Measurements from ENCODE around the gene PCTP. TPM values are rescaled to one million over a fixed set of nuclear protein-coding genes. Genes with fewer than 3 reads are reported as not detected.

PCTP gene
- total RNA-seq: 10 to 100 TPM in 1 of 2 donors, 1 to 10 TPM in 1; 8.9 to 11.2 TPM
- 10 to 100 TPM in 1 of 2 donors, 1 to 10 TPM in 1; 4.9 to 16.9 TPM for polyA plus RNA-seq
- long read RNA-seq, donor 1, transcript PCTP-201 (6 exons, 2,044 nt): major isoform, 15 of 26 reads
- long read RNA-seq, donor 1, partial matches to known transcripts: 5 of 26 reads
- long read RNA-seq, donor 1, other reads (novel, unspliced or antisense): 3 of 26 reads
- long read RNA-seq, donor 2, partial matches to known transcripts: 1 of 7 reads
- long read RNA-seq, donor 2, other reads (novel, unspliced or antisense): 2 of 7 reads

DNA sequence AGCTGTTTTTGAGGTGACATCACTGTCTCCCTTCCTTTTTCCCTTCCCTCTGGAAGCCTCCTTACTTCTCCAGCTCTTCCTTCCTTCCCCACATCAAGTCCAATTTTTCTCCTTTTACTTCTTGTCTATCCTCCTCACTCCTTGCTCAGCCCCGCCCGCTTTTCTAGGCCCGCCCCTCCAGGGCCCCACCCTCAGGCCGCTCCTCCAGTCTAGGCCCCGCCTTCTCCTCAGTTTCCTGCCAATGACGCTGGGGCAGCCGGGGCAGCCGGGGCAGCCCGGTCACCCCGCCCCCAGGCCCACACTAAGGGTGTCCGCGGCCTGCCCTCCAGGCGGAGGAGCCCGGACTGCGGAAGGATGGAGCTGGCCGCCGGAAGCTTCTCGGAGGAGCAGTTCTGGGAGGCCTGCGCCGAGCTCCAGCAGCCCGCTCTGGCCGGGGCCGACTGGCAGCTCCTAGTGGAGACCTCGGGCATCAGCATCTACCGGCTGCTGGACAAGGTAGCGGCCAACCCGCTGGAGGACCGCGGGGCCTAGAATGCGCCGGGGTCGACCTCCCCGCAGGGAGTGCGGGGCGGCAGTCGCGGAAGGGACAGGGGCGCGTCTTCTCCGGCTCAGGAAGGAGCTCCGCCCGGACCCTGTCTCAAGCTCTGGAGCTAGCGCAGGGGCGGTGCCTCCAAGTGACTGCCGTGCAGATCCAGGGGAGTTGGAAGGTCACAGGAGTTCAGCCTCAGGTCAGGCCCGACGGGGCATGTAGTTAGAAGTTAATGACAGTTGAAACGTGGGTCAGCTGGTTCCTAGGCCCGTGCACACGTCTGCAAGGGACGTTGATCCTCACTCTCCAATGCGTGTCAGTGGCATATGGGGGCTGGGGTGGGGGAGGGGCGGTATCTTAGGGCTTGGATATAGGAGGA, at the start of gene PCTP:
Gene PCTP, plus strand, starts transcription at position 302 of the 908 bp plus-strand sequence. Its CDS starts 53 bp downstream, at position 355.
- Histone ChIP-seq H3K27ac (ENCODE audit: low read depth in 1 of 2, low read length in 2 of 2) (peak within 1 kb of the TSS in 1 of 2 donors; percentile 55), H3K27me3 (ENCODE audit: control insufficient read depth in 1 of 2, insufficient read depth in 2 of 2, low read length in 1 of 2) (no peaks in the 10 kb centered on the region), H3K4me1 (ENCODE audit: control insufficient read depth in 1 of 2, insufficient read depth in 2 of 2, low read length in 2 of 2) (peaks cover 0 to 8% of the 10 kb centered on the region in 2 donors), H3K36me3 (ENCODE audit: control insufficient read depth in 1 of 2, insufficient read depth in 2 of 2, low read length in 1 of 2) (peaks cover 0 to 2% of the 10 kb centered on the region in 2 donors), H3K9me3 (ENCODE audit: control insufficient read depth, low read length) (no peaks in the 10 kb centered on the region), H3K4me3 (ENCODE audit: low read length in 2 of 2) (peak within 1 kb of the TSS; percentile 38 to 85)
- peak; percentile 98 for DNase-seq
- WGBS, 2 donors: 0 to 1% methylated on average over 52 to 53 of the region's 53 CpGs
- intact Hi-C loops (cut with DNase I): loop anchor here in 1 of 2 donors (5.0 kb wide), 1 partner anchor 329 kb away; the partner anchor contains the start of gene MMD
- ATAC-seq (ENCODE audit: low FRiP score): peak; percentile 99

DNA sequence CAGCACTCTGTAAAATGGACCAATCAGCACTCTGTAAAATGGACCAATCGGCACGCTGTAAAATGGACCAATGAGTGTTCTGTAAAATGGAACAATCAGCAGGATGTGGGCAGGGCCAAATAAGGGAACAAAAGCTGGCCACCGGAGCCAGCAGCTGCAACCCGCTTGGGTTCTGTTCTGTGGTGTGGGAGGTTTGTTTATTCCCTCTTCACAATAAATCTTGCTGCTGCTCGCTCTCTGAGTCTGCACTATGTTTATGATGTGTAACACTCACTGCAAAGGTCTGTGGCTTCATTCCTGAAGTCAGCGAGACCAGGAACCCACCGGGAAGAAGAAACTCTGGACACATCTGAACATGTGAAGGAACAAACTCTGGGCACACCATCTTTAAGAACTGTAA, 48.7 kb upstream of the PCTP start:
- Histone ChIP-seq H3K4me1 (ENCODE audit: control insufficient read depth in 1 of 2, insufficient read depth in 2 of 2, low read length in 2 of 2) (no peaks in the 10 kb centered on the region), H3K36me3 (ENCODE audit: control insufficient read depth in 1 of 2, insufficient read depth in 2 of 2, low read length in 1 of 2) (no peaks in the 10 kb centered on the region), H3K27ac (ENCODE audit: low read depth in 1 of 2, low read length in 2 of 2) (no peak overlapping the region), H3K4me3 (ENCODE audit: low read length in 2 of 2) (no peak overlapping the region), H3K9me3 (ENCODE audit: control insufficient read depth, low read length) (peaks cover 1% of the 10 kb centered on the region), H3K27me3 (ENCODE audit: control insufficient read depth in 1 of 2, insufficient read depth in 2 of 2, low read length in 1 of 2) (no peaks in the 10 kb centered on the region)
- ATAC-seq (ENCODE audit: low FRiP score) (no peak), DNase-seq (no peak)
- intact Hi-C loops (cut with DNase I): no loop called here
- 78 to 79% methylated on average over 7 of the region's 7 CpGs for WGBS, 2 donors

DNA sequence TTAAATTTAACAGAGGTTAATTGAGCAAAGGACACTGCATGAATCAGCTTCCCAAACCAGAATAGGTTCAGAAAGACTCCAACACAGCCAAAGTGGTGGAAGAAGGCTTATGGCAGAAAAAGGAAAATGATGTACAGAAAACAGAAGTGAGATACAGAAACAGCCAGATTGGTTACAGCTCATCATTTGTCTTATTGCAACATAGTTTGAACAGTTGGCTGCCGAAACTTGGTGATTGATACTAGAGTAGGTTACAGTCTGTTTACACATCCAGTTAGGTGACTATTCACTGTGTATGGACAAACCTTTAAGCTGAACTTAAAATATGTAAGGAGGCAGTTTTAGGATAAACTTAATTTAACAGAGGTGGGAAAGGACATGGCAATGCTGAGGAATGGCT, 46.5 kb upstream of the PCTP start:
- Histone ChIP-seq H3K27ac (ENCODE audit: low read depth in 1 of 2, low read length in 2 of 2) (no peak overlapping the region), H3K36me3 (ENCODE audit: control insufficient read depth in 1 of 2, insufficient read depth in 2 of 2, low read length in 1 of 2) (no peaks in the 10 kb centered on the region), H3K9me3 (ENCODE audit: control insufficient read depth, low read length) (peaks cover 1% of the 10 kb centered on the region), H3K27me3 (ENCODE audit: control insufficient read depth in 1 of 2, insufficient read depth in 2 of 2, low read length in 1 of 2) (no peaks in the 10 kb centered on the region), H3K4me1 (ENCODE audit: control insufficient read depth in 1 of 2, insufficient read depth in 2 of 2, low read length in 2 of 2) (peaks cover 0 to 2% of the 10 kb centered on the region in 2 donors), H3K4me3 (ENCODE audit: low read length in 2 of 2) (no peak overlapping the region)
- intact Hi-C loops (cut with DNase I): no loop called here
- WGBS, 2 donors: 76 to 82% methylated on average over 1 of the region's 1 CpG
- DNase-seq (no peak), ATAC-seq (ENCODE audit: low FRiP score) (no peak)

DNA sequence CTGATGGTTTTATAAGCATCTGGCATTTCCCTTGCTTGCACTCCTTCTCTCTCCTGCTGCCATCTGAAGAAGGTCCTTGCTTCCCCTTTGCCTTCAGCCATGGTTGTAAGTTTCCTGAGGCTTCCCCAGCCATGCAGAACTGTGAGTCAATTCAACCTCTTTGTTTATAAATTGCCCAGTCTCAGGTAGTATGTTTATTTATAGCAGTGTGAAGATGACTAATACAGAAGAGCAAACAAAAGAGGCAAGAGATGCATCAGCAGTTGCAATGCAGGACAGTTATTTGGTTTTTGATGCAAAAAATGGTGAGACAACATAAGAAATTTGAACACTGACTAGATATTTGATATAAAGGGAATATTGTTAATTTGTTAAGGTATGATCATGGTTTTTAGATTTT, 45.0 kb upstream of the PCTP start:
- DNase-seq (no peak), ATAC-seq (ENCODE audit: low FRiP score) (no peak)
- Histone ChIP-seq H3K36me3 (ENCODE audit: control insufficient read depth in 1 of 2, insufficient read depth in 2 of 2, low read length in 1 of 2) (no peaks in the 10 kb centered on the region), H3K4me3 (ENCODE audit: low read length in 2 of 2) (no peak overlapping the region), H3K27ac (ENCODE audit: low read depth in 1 of 2, low read length in 2 of 2) (no peak overlapping the region), H3K4me1 (ENCODE audit: control insufficient read depth in 1 of 2, insufficient read depth in 2 of 2, low read length in 2 of 2) (peaks cover 3% of the 10 kb centered on the region in 2 donors), H3K27me3 (ENCODE audit: control insufficient read depth in 1 of 2, insufficient read depth in 2 of 2, low read length in 1 of 2) (no peaks in the 10 kb centered on the region), H3K9me3 (ENCODE audit: control insufficient read depth, low read length) (peaks cover 1% of the 10 kb centered on the region)
- intact Hi-C loops (cut with DNase I): no loop called here

DNA sequence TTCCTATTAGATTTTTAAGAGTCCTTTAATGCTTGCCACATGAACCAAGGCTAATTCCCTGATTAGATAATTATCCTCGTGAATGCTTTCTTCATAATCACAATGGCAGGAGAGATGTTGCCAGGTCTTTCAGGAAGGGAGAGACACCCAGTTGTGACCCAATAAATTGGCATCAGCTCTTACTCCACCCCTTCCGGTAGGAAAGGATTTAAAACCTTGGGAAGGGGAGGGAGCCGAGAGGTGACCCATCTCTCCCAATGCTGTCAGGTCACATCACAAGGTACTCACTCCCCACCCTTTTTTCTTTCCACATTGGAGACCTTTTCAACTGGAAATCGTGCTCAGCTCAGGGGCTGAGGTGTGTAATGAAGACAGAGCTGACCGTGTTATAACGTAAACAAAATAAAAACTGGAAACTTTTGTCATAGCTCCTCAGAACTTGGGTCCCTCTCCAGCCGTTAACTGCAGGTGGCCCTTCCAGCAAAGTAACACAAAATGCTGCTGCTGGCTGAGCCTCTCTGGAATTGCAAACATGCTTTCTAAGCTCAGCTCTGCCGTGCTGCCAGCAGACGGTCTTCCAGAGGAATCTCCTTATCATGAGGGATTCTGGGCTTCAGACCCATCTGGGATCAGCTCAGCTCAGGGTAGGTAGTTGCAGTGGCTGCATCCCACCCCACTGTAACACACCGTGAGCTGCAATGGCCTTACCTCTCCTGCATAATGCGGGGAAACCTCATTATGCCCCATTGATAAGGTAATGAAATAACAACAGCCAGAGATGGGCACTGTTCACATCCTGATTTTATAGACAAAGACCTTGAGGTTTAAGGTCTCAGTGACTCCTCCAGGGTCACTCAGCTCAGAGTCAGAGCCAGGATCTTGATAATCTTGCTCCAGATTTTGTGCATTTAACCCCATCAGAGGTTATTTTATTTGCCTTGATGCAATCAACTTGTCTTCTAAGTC, 43.8 kb upstream of the PCTP start:
- peaks cover 3 to 8% of the 10 kb centered on the region in 2 donors for H3K4me1 ChIP-seq (ENCODE audit: control insufficient read depth in 1 of 2, insufficient read depth in 2 of 2, low read length in 2 of 2)
- DNase-seq: no peak
- ATAC-seq (ENCODE audit: low FRiP score): no peak
- peaks cover under 1% of the 10 kb centered on the region for H3K9me3 ChIP-seq (ENCODE audit: control insufficient read depth, low read length)
- WGBS, 2 donors: 54 to 56% methylated on average over 11 of the region's 11 CpGs
- no peaks in the 10 kb centered on the region for H3K27me3 ChIP-seq (ENCODE audit: control insufficient read depth in 1 of 2, insufficient read depth in 2 of 2, low read length in 1 of 2)
- H3K4me3 ChIP-seq (ENCODE audit: low read length in 2 of 2): no peak overlapping the region
- H3K27ac ChIP-seq (ENCODE audit: low read depth in 1 of 2, low read length in 2 of 2): no peak overlapping the region
- H3K36me3 ChIP-seq (ENCODE audit: control insufficient read depth in 1 of 2, insufficient read depth in 2 of 2, low read length in 1 of 2): no peaks in the 10 kb centered on the region
- intact Hi-C loops (cut with DNase I): no loop called here

DNA sequence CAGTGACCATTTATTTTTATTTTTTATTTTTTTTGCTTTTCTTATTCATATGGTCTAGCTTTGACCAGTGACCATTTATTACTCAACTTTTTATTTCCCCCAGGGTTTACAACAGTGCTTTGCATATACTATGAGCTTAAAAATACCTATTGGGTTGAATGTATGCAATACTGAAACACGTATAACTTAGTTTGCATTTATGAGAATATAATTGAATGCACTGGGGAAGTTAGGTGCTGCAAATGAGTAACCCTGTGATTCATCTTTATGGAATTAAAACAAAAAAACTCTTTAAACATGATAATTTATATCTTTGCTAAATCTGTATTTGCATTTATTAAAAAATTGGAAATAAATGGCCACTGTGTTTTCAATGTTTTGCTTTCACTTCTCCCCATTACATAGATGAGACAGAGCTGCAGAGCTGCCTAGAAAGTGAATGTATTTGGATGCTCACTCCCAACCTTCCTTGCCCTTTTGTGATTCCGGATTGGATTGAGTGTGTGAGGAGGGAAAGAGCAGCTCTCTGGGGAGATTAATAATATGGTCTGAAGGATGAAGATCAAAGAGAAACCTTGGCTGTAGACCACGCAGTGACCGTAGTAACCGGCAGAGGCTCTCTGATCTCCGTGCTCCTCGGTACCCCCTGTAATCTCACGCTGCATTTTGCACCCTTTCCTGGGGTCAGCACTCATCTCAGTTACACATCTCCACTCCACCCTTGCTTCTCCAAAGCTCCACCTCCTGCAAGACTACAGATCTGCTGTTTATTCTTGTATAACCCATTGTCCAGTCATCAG, 42.5 kb upstream of the PCTP start:
- no peak overlapping the region for H3K27ac ChIP-seq (ENCODE audit: low read depth in 1 of 2, low read length in 2 of 2)
- no peak for ATAC-seq (ENCODE audit: low FRiP score)
- intact Hi-C loops (cut with DNase I): no loop called here
- no peaks in the 10 kb centered on the region for H3K36me3 ChIP-seq (ENCODE audit: control insufficient read depth in 1 of 2, insufficient read depth in 2 of 2, low read length in 1 of 2)
- H3K27me3 ChIP-seq (ENCODE audit: control insufficient read depth in 1 of 2, insufficient read depth in 2 of 2, low read length in 1 of 2): no peaks in the 10 kb centered on the region
- 80 to 83% methylated on average over 8 of the region's 8 CpGs for WGBS, 2 donors
- peaks cover 3 to 8% of the 10 kb centered on the region in 2 donors for H3K4me1 ChIP-seq (ENCODE audit: control insufficient read depth in 1 of 2, insufficient read depth in 2 of 2, low read length in 2 of 2)
- DNase-seq: no peak
- H3K4me3 ChIP-seq (ENCODE audit: low read length in 2 of 2): no peak overlapping the region
- no peaks in the 10 kb centered on the region for H3K9me3 ChIP-seq (ENCODE audit: control insufficient read depth, low read length)

DNA sequence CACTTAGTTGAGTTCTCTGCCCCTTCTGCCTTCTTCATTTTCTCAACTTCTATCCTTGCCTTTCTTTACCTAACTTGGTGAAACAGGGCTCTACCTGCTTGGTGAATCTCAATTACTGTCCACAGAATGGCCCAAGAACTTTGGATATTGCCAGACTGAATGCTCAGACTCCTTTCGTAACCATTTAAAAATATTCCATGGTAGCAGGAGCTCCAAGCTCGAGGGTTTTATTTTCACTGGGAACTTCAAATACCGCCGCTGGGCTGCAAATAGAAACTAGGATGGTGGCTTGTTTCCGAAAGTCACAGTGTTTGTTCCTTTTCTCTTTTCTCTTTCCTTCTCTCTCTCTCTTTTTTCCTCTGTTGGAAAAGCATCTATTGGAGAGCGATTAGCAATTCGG, 41.4 kb upstream of the PCTP start:
- Histone ChIP-seq H3K27me3 (ENCODE audit: control insufficient read depth in 1 of 2, insufficient read depth in 2 of 2, low read length in 1 of 2) (no peaks in the 10 kb centered on the region), H3K9me3 (ENCODE audit: control insufficient read depth, low read length) (no peaks in the 10 kb centered on the region), H3K4me3 (ENCODE audit: low read length in 2 of 2) (peak overlapping the region in 1 of 2 donors; percentile 43), H3K27ac (ENCODE audit: low read depth in 1 of 2, low read length in 2 of 2) (peak overlapping the region in 1 of 2 donors; percentile 3), H3K36me3 (ENCODE audit: control insufficient read depth in 1 of 2, insufficient read depth in 2 of 2, low read length in 1 of 2) (no peaks in the 10 kb centered on the region), H3K4me1 (ENCODE audit: control insufficient read depth in 1 of 2, insufficient read depth in 2 of 2, low read length in 2 of 2) (peaks cover 3 to 8% of the 10 kb centered on the region in 2 donors)
- no peak for DNase-seq
- ATAC-seq (ENCODE audit: low FRiP score): no peak
- 10 to 18% methylated on average over 7 of the region's 7 CpGs for WGBS, 2 donors
- intact Hi-C loops (cut with DNase I): no loop called here

Measured in aorta (tissue), 5 donors.